Mesenchymal stem cell (in vitro differentiated cells and primary cell): ENCODE measurements around the gene KIRREL3.

ENCODE experiments used
- DNase-seq: peaks from one replicate; pipeline ENCODE4 v3.0.0-alpha.2; 2013
- H2AFZ ChIP-seq: one replicate; pipeline ENCODE4 v1.6.1; 2013; ENCODE audit warnings: low read depth, mild to moderate bottlenecking, control low read depth, inconsistent platforms, low read length, moderate library complexity
- H2AK5ac ChIP-seq: 2 replicates; pipeline ENCODE4 v1.6.1; 2013; ENCODE audit warnings: low read length, moderate library complexity, mild to moderate bottlenecking, inconsistent platforms; ENCODE audit not compliant: severe bottlenecking
- H2BK120ac ChIP-seq: one replicate; pipeline ENCODE4 v1.6.1; 2013; ENCODE audit warnings: low read depth, mild to moderate bottlenecking, inconsistent platforms, low read length, moderate library complexity
- H2BK12ac ChIP-seq, 2 experiments: one replicate each; pipeline ENCODE4 v1.6.1; 2013; ENCODE audit warnings: inconsistent platforms in 2 of 2, low read length in 2 of 2, mild to moderate bottlenecking in 2 of 2, moderate library complexity in 2 of 2, control low read depth in 1 of 2
- H2BK15ac ChIP-seq: one replicate; pipeline ENCODE4 v1.6.1; 2013; ENCODE audit warnings: mild to moderate bottlenecking, low read depth, inconsistent platforms; ENCODE audit not compliant: poor library complexity, severe bottlenecking
- H2BK5ac ChIP-seq: 2 replicates; pipeline ENCODE4 v1.6.1; 2013; ENCODE audit warnings: low read depth, mild to moderate bottlenecking, low read length, control low read depth, inconsistent platforms; ENCODE audit not compliant: poor library complexity, severe bottlenecking
- H3K14ac ChIP-seq, 2 experiments: one replicate each; pipeline ENCODE4 v1.6.1; 2013; ENCODE audit warnings: inconsistent platforms in 2 of 2, low read length in 2 of 2, control low read depth in 1 of 2, mild to moderate bottlenecking in 1 of 2, moderate library complexity in 1 of 2
- H3K18ac ChIP-seq, 2 experiments: one replicate each; pipeline ENCODE4 v1.6.1; 2013; ENCODE audit warnings: inconsistent platforms in 2 of 2, low read length in 2 of 2, control low read depth in 1 of 2, low read depth in 1 of 2, mild to moderate bottlenecking in 1 of 2
- H3K23ac ChIP-seq, 2 experiments: one replicate each; pipeline ENCODE4 v1.6.1; 2013; ENCODE audit warnings: inconsistent platforms in 2 of 2, low read length in 2 of 2, mild to moderate bottlenecking in 2 of 2, moderate library complexity in 2 of 2, control low read depth in 1 of 2
- H3K27ac ChIP-seq: 2 replicates; pipeline ENCODE4 v1.5.1; 2013; ENCODE audit warnings: mild to moderate bottlenecking, moderate library complexity, low read length, control low read depth, inconsistent platforms; ENCODE audit not compliant: poor library complexity, severe bottlenecking
- H3K27me3 ChIP-seq, 2 experiments: 2 replicates each; pipeline versions ENCODE4 v1.6.1 to v1.7.0; 2013; ENCODE audit warnings: low read length in 2 of 2, mild to moderate bottlenecking in 2 of 2, moderate library complexity in 2 of 2, control low read depth in 1 of 2, inconsistent platforms in 1 of 2; ENCODE audit not compliant: control insufficient read depth in 1 of 2, insufficient read depth in 1 of 2
- H3K36me3 ChIP-seq, 2 experiments: 2 replicates each; pipeline versions ENCODE4 v1.6.1 to v1.7.0; 2013; ENCODE audit warnings: low read length in 2 of 2, control low read depth in 1 of 2, inconsistent platforms in 1 of 2, low read depth in 1 of 2, mild to moderate bottlenecking in 1 of 2; ENCODE audit not compliant: insufficient read depth in 2 of 2, control insufficient read depth in 1 of 2
- H3K4ac ChIP-seq, 2 experiments: one replicate each; pipeline ENCODE4 v1.6.1; 2013; ENCODE audit warnings: inconsistent platforms in 2 of 2, low read length in 2 of 2, mild to moderate bottlenecking in 2 of 2, moderate library complexity in 2 of 2, control low read depth in 1 of 2, low read depth in 1 of 2
- H3K4me1 ChIP-seq: 2 replicates; pipeline ENCODE4 v1.6.1; 2013; ENCODE audit warnings: low read depth, low read length, control low read depth; ENCODE audit not compliant: control insufficient read depth, insufficient read depth
- H3K4me2 ChIP-seq: 2 replicates; pipeline ENCODE4 v1.6.1; 2013; ENCODE audit warnings: low read length, mild to moderate bottlenecking, inconsistent platforms; ENCODE audit not compliant: poor library complexity, severe bottlenecking
- H3K4me3 ChIP-seq, 2 experiments: 2 replicates each; pipeline versions ENCODE4 v1.5.1 to v1.7.0; 2013; ENCODE audit warnings: low read length in 2 of 2, mild to moderate bottlenecking in 2 of 2, control low read depth in 1 of 2, low read depth in 1 of 2; ENCODE audit not compliant: insufficient read depth in 1 of 2
- H3K79me1 ChIP-seq: replicated peaks from 2 replicates; pipeline ENCODE4 v1.6.1; 2013; ENCODE audit warnings: mild to moderate bottlenecking, control low read depth, low read length, inconsistent platforms; ENCODE audit not compliant: poor library complexity, severe bottlenecking
- H3K9ac ChIP-seq: 2 replicates; pipeline ENCODE4 v1.7.0; 2013; ENCODE audit warnings: mild to moderate bottlenecking, low read length, moderate library complexity
- H3K9me3 ChIP-seq: 2 replicates; pipeline ENCODE4 v1.7.0; 2013; ENCODE audit warnings: mild to moderate bottlenecking, low read length; ENCODE audit not compliant: control insufficient read depth
- H4K8ac ChIP-seq: one replicate; pipeline ENCODE4 v1.6.1; 2013; ENCODE audit warnings: inconsistent platforms, mild to moderate bottlenecking, low read length, moderate library complexity
- H4K91ac ChIP-seq: one replicate; pipeline ENCODE4 v1.6.1; 2013; ENCODE audit warnings: mild to moderate bottlenecking, low read length, inconsistent platforms
- WGBS: methylation state at CpG from one replicate; pipeline ENCODE4 v1.1.7; 2013; ENCODE audit warnings: mixed read lengths; 5-methylcytosine and 5-hydroxymethylcytosine counted together

The KIRREL3 gene

DNA sequence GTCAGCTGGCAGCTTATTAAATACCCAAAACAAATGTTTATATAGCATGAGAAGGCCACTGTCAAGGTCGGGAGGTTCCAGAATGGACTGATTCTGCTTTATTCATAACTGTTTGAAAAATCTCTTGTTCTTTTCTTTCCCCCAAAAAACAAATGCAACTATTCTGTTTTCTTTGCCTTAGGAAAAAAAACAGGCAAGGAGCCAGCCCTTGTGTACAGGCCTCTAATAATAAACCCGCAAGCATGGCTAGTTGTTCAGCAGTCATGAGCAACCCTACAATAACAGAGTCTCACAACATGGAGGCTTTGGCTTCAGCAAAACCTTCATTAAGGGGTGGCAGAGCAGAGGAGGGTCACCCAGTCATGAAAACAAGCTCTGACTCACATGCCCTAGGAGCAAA lies 191.7 kb downstream of the KIRREL3 start:
- Histone ChIP-seq H2BK12ac (no peak overlapping the region), H4K91ac (no peak overlapping the region), H3K27ac (no peak overlapping the region), H3K36me3 (no peaks in the 10 kb centered on the region), H2BK5ac (no peak overlapping the region), H4K8ac (no peak overlapping the region), H3K4me1 (peaks cover 2% of the 10 kb centered on the region), H3K4me2 (no peak overlapping the region), H3K4ac (no peak overlapping the region), H3K4me3 (no peak overlapping the region), H2BK15ac (no peak overlapping the region), H3K27me3 (peaks cover 0 to 8% of the 10 kb centered on the region in 2 experiments), H3K14ac (no peak overlapping the region), H2AFZ (no peak overlapping the region), H3K9ac (no peak overlapping the region), H2AK5ac (no peak overlapping the region), H3K9me3 (no peaks in the 10 kb centered on the region), H2BK120ac (no peak overlapping the region), H3K79me1 (peaks cover 8% of the 10 kb centered on the region), H3K23ac (no peak overlapping the region), H3K18ac (no peak overlapping the region)
- WGBS: 92% methylated on average over 2 of the region's 2 CpGs
- no peak for DNase-seq

DNA sequence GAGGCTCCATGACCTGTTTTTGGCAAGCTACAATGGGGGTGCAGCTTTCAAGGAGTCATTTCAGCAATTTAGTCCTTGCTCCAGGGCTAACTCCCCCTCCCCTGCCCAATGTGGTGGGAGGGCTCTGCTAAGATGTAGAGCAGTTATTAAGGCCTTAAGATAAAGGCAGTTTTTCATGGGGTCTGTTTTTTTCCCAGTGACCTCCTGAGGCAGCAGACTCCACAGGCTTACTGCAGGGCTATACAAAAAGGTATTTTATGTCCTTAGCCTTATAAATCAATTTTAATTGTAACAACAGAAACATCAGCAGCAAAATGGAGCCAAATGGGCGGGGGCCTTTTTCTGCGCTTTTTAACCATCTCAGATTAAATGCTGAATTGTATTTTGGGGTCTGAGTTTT lies 192.3 kb downstream of the KIRREL3 start:
- H3K4me2 ChIP-seq: no peak overlapping the region
- no peak overlapping the region for H2BK120ac ChIP-seq
- no peak overlapping the region for H3K14ac ChIP-seq
- H3K4me3 ChIP-seq: no peak overlapping the region
- no peak overlapping the region for H3K9ac ChIP-seq
- 80% methylated on average over 1 of the region's 2 CpGs for WGBS
- H3K9me3 ChIP-seq: no peaks in the 10 kb centered on the region
- no peaks in the 10 kb centered on the region for H3K36me3 ChIP-seq
- no peak overlapping the region for H2BK5ac ChIP-seq
- H3K27ac ChIP-seq: no peak overlapping the region
- no peak overlapping the region for H4K8ac ChIP-seq
- H3K23ac ChIP-seq: no peak overlapping the region
- no peak overlapping the region for H2AFZ ChIP-seq
- H3K79me1 ChIP-seq: peaks cover 8% of the 10 kb centered on the region
- peaks cover 0 to 8% of the 10 kb centered on the region in 2 experiments for H3K27me3 ChIP-seq
- no peak overlapping the region for H3K18ac ChIP-seq
- no peak overlapping the region for H2BK12ac ChIP-seq
- peaks cover 2% of the 10 kb centered on the region for H3K4me1 ChIP-seq
- no peak overlapping the region for H4K91ac ChIP-seq
- no peak overlapping the region for H2BK15ac ChIP-seq
- no peak overlapping the region for H3K4ac ChIP-seq
- no peak for DNase-seq
- no peak overlapping the region for H2AK5ac ChIP-seq

DNA sequence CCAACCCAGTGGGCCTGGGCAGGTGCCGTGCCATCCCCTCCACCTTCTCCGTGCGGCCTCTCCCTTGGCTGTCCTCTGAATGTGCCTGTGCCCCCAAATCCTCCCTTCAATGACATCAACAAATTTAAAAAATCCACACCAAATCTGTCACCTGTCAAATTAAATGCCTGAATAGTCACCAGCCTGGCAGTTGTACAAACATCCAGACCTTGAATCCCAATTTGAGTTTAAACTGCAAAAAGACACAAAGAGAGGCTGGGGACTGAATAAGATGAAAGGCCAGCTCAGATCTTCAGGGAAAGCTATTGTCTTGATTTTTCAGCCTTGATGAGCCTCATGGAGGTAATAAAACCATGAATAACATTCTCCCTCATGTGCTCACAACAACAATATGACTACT lies 194.7 kb downstream of the KIRREL3 start:
- Histone ChIP-seq H2AK5ac (no peak overlapping the region), H3K4ac (no peak overlapping the region), H3K9me3 (no peaks in the 10 kb centered on the region), H3K14ac (no peak overlapping the region), H3K4me2 (no peak overlapping the region), H2BK15ac (no peak overlapping the region), H3K4me1 (peaks cover 2% of the 10 kb centered on the region), H3K9ac (no peak overlapping the region), H4K8ac (no peak overlapping the region), H2AFZ (no peak overlapping the region), H3K27me3 (peaks cover 0 to 8% of the 10 kb centered on the region in 2 experiments), H3K79me1 (peaks cover 7% of the 10 kb centered on the region), H3K27ac (no peak overlapping the region), H2BK5ac (no peak overlapping the region), H3K36me3 (no peaks in the 10 kb centered on the region), H2BK120ac (no peak overlapping the region), H3K4me3 (no peak overlapping the region), H4K91ac (no peak overlapping the region), H3K18ac (no peak overlapping the region), H3K23ac (no peak overlapping the region), H2BK12ac (no peak overlapping the region)
- 76% methylated on average over 3 of the region's 3 CpGs for WGBS
- no peak for DNase-seq

DNA sequence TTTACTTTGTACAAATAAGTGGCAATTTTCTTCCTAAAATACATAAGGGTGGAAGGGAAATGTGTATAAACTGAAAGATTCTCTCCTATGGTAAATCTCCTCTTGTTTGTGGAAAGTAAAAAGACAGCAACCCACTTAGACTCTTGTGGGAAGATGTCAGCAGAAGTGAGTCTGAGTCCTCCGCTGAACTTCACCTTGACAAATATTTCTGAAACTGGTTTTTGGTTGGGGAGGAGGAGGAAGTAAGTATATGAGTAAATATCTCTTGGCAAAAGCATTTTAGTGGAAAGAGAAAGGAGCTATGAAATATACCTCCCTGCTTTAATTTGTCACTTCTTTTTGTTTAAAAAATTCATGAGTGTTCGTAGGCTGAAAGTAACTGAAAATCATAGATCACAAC lies 196.2 kb downstream of the KIRREL3 start:
- 77% methylated on average over 1 of the region's 2 CpGs for WGBS
- Histone ChIP-seq H3K9me3 (no peaks in the 10 kb centered on the region), H3K4ac (no peak overlapping the region), H2BK12ac (no peak overlapping the region), H3K27me3 (peaks cover 0 to 4% of the 10 kb centered on the region in 2 experiments), H3K14ac (no peak overlapping the region), H3K4me1 (peaks cover 8% of the 10 kb centered on the region), H3K27ac (no peak overlapping the region), H2BK15ac (no peak overlapping the region), H3K4me3 (no peak overlapping the region), H2AFZ (no peak overlapping the region), H2BK120ac (no peak overlapping the region), H2AK5ac (no peak overlapping the region), H4K8ac (no peak overlapping the region), H3K36me3 (no peaks in the 10 kb centered on the region), H3K4me2 (no peak overlapping the region), H4K91ac (no peak overlapping the region), H3K18ac (no peak overlapping the region), H3K79me1 (peaks cover 8% of the 10 kb centered on the region), H3K23ac (no peak overlapping the region), H3K9ac (no peak overlapping the region), H2BK5ac (no peak overlapping the region)
- DNase-seq: no peak
